ENCODE measurements around the gene STIM1.

Gene STIM1

DNA sequence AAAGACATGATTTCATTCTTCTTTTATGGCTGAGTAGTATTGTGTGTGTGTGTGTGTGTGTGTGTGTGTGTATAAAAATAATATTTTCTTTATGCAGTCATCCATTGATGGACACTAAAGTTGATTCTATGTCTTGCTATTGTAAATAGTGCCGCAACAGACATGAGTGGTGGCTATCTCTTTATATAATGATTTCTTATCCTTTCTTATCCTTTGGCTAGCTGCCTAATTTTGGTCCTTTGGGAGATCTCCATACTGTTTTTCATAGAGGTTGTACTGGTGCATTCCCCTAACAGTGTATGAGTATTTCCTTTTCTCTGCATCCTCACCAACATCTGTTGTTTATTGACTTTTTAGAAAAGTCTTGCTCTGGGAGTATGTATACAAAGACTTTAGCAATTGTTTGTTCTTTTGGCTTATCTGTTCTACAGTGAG is 107.0 kb downstream of the STIM1 start:
- peak; percentile 53 for DNase-seq (ENCODE audit: low read depth)
- TF ChIP-seq, protein P1, sequence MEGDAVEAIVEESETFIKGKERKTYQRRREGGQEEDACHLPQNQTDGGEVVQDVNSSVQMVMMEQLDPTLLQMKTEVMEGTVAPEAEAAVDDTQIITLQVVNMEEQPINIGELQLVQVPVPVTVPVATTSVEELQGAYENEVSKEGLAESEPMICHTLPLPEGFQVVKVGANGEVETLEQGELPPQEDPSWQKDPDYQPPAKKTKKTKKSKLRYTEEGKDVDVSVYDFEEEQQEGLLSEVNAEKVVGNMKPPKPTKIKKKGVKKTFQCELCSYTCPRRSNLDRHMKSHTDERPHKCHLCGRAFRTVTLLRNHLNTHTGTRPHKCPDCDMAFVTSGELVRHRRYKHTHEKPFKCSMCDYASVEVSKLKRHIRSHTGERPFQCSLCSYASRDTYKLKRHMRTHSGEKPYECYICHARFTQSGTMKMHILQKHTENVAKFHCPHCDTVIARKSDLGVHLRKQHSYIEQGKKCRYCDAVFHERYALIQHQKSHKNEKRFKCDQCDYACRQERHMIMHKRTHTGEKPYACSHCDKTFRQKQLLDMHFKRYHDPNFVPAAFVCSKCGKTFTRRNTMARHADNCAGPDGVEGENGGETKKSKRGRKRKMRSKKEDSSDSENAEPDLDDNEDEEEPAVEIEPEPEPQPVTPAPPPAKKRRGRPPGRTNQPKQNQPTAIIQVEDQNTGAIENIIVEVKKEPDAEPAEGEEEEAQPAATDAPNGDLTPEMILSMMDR (conservative IDR thresholded peaks at IDR 0.05; ENCODE audit: low read depth, low read length), result no peak
- H3K4me3 ChIP-seq (ENCODE audit: low read depth, low read length), result no peak overlapping the region

DNA sequence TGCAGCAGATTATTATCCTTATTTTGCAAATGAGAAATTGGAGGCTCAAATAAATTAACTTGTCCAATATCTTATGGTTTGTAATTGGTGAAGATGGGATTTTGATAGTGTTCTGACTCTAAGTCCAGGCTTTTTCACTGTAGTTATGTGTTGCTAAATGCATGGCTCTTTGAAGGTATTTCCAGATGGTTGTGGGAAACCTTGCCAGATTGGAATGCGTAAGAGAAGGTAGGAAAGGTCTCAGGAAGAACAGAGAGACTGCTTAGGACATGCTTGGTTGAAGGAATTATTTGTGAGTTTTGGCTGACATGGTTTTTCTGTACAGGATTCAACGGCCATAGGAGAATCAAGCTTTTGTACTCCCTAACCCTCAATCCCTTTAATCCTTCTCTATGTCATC is 108.6 kb downstream of the STIM1 start:
- TF ChIP-seq, protein P1 (conservative IDR thresholded peaks at IDR 0.05; ENCODE audit: low read depth, low read length), result no peak
- H3K4me3 ChIP-seq (ENCODE audit: low read depth, low read length), result no peak overlapping the region
- DNase-seq (ENCODE audit: low read depth), result peak; percentile 36

DNA sequence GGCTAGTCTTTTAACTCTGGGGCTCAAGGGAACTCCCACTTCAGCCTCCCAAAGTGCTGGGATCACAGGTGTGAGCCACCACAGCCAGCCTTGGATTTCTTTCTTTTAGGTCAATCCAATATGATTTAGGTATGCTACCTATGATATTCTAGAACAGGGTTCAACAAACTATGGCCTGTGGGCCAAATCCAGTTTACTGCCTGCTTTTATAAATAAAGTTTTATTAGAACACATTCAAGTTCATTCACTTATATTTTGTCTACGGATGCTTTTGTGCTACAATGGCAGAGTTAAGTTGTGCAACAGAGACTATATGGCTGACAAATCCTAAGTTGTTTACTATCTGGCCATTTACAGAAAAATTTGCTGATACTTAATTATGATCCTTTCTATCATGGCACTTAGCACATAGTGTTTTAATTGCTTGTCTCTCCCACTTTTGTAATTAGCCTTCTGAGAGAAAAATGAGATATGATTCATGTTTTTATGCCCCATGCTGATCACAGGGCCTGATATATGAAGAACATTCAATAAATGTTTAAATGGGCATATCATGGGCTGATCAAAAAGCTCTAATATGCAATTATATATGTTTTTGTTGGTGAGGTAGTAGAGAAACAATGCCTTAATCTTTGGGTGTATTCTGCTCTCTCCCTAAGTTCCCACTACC is 109.6 kb downstream of the STIM1 start:
- TF ChIP-seq, protein P1 (conservative IDR thresholded peaks at IDR 0.05; ENCODE audit: low read depth, low read length), result no peak
- H3K4me3 ChIP-seq (ENCODE audit: low read depth, low read length), result no peak overlapping the region
- DNase-seq (ENCODE audit: low read depth), result no peak

DNA sequence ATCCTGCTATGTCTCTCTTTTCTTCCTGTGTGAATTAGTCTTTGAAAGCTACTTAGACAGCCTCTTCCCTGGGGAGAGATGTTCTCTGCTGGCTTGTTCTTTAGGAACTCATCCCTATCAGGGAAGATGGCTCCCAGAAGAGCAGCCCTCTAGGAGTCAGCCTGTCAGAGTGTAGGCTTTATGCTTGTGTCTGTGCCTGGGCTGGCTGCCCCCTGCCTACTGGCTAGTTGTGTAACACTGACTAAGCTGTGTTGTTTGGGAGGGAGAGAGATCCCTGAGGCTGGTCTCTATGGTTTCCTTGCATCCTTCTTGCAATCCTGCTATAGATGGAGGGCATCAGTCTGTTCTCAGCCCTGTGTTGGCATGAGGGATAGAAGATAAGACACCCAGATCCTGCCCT is 112.2 kb downstream of the STIM1 start:
- no peak overlapping the region for H3K4me3 ChIP-seq (ENCODE audit: low read depth, low read length)
- TF ChIP-seq, protein P1 (conservative IDR thresholded peaks at IDR 0.05; ENCODE audit: low read depth, low read length), result no peak
- DNase-seq (ENCODE audit: low read depth), result no peak

DNA sequence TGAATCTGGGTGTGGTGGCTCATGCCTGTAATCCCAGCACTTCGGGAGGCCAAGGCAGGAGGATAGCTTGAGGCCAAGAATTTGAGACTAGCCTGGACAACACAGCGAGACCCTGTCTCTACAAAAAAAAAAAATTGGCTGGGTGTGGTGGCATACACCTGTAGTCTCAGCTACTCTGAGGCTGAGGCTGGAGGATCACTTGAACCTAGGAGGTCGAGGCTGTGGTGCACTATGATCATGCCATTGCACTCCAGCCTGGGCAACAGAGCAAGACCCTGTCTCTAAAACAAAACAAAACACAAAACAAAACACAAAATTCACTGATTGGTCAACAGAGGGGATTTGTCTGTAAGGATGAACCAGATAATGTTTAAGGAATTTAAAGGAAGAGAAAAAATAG is 113.7 kb downstream of the STIM1 start:
- TF ChIP-seq, protein P1 (conservative IDR thresholded peaks at IDR 0.05; ENCODE audit: low read depth, low read length), result no peak
- no peak for DNase-seq (ENCODE audit: low read depth)
- no peak overlapping the region for H3K4me3 ChIP-seq (ENCODE audit: low read depth, low read length)

DNA sequence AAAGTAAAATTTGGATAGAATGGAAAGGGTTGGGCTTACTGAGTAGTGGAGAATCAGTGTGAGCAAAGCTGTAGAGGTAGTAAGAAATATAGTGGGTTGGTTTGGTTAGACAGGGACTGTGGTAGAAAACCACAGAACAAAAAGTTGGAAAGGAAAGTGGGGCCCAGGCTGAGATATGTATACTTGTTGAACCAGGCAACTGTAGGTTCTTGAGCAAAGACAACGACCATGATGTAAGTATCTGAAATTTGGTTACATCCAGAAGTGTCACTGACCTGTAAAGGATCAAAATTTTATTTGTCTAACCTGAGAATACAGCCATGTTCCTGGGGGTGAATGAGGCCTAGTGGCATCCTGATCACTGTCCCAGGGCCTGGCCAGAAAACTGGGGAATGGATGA is 114.1 kb downstream of the STIM1 start:
- TF ChIP-seq, protein P1 (conservative IDR thresholded peaks at IDR 0.05; ENCODE audit: low read depth, low read length), result no peak
- peak; percentile 38 for DNase-seq (ENCODE audit: low read depth)
- no peak overlapping the region for H3K4me3 ChIP-seq (ENCODE audit: low read depth, low read length)

DNA sequence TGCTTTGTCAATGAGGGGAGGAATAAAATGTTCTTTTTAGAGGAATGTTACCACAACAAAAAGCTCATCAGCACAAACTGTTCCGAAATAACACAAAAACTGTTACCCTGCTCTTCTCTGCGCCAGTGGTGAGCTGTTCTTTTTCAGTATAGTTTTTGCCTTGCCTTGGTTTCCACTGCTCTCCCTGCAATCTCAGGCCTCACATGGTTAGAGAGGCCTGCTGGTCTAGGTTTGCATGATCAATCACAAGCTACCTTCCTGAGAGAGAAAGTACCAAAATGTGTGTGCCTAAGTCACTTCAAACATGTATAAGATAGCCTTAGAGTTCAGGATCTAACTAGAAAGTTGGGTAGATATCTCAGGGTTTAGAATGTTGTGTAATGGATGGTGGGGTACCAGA is 114.6 kb downstream of the STIM1 start:
- H3K4me3 ChIP-seq (ENCODE audit: low read depth, low read length), result no peak overlapping the region
- TF ChIP-seq, protein P1 (conservative IDR thresholded peaks at IDR 0.05; ENCODE audit: low read depth, low read length), result no peak
- DNase-seq (ENCODE audit: low read depth), result peak; percentile 47
